Fibroblast of lung (primary cell): Measurements from ENCODE around the gene SLC44A1.

Experiments used
- EZH2 ChIP-seq: IDR thresholded peaks from 2 replicates; pipeline ENCODE4 v1.5.1; 2012; ENCODE audit warnings: low read length, control low read depth, mild to moderate bottlenecking; ENCODE audit errors: missing control alignments
- TF ChIP-seq, protein P1 (sequence below), 2 donors: IDR thresholded peaks in 1 of 2; conservative IDR thresholded peaks in 1 of 2; 1 replicate in 1 of 2; 2 replicates in 1 of 2; pipeline ENCODE4 v1.5.1; 2011 to 2012; ENCODE audit warnings: low read length in 2 of 2, control low read depth in 1 of 2, inconsistent platforms in 1 of 2, low read depth in 1 of 2, mild to moderate bottlenecking in 1 of 2

DNA sequence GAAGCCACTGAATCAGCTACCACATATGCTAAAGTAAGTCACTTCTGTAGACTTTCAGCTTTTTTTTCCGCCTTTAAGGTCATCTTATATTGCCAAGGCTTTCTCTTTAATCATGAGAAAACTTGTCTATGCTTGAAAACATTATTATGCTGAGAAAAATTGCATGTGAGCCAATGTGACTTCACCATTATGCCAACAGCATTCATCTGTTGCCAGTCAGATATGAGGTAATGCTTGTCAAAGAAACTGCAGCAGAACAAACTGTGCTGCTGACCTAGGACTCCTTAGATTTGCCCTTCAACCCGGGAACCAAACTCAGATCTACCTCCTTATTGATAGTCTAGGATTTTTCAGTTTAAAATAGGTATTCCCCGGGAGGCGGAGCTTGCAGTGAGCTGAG lies 34.3 kb downstream of the SLC44A1 start:
- TF ChIP-seq, protein P1, sequence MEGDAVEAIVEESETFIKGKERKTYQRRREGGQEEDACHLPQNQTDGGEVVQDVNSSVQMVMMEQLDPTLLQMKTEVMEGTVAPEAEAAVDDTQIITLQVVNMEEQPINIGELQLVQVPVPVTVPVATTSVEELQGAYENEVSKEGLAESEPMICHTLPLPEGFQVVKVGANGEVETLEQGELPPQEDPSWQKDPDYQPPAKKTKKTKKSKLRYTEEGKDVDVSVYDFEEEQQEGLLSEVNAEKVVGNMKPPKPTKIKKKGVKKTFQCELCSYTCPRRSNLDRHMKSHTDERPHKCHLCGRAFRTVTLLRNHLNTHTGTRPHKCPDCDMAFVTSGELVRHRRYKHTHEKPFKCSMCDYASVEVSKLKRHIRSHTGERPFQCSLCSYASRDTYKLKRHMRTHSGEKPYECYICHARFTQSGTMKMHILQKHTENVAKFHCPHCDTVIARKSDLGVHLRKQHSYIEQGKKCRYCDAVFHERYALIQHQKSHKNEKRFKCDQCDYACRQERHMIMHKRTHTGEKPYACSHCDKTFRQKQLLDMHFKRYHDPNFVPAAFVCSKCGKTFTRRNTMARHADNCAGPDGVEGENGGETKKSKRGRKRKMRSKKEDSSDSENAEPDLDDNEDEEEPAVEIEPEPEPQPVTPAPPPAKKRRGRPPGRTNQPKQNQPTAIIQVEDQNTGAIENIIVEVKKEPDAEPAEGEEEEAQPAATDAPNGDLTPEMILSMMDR (conservative IDR thresholded peaks at IDR 0.05 in 1 of 2, IDR thresholded peaks at IDR 0.05 in 1 of 2; ENCODE audit: low read depth in 1 of 2, low read length in 2 of 2) = no peak
- no peak for TF ChIP-seq EZH2
